Measurements from ENCODE around the gene PCMTD2. TPM values are rescaled to one million over a fixed set of nuclear protein-coding genes. Genes with fewer than 3 reads are reported as not detected.

PCMTD2 gene
- total and polyA plus RNA-seq, 2 of the 8 experiments (the other 6 are each of a cell fraction or from before 2014, with no cell fraction given) = 21.4 to 55.1 TPM

GRCh38 chr20:64247970-64248841 is 7.3 kb upstream of the PCMTD2 start (continued):
- TF ChIP-seq CHD7 (IDR thresholded peaks at IDR 0.05; ENCODE audit: insufficient replicate concordance, low read length) (no peak), SAP30 (IDR thresholded peaks at IDR 0.05; ENCODE audit: insufficient read depth, insufficient replicate concordance, low read length) (no peak), ASH2L (IDR thresholded peaks at IDR 0.05; ENCODE audit: low read length) (no peak), SP2 (IDR thresholded peaks at IDR 0.05; ENCODE audit: low read length) (no peak), YY1 (IDR thresholded peaks at IDR 0.05; ENCODE audit: low read depth, low read length) (no peak), KDM4A (IDR thresholded peaks at IDR 0.05; ENCODE audit: low read depth, low read length, severe bottlenecking) (no peak), MAX (IDR thresholded peaks at IDR 0.05) (no peak), CREB1 (IDR thresholded peaks at IDR 0.05) (no peak), MAFK (IDR thresholded peaks at IDR 0.05; ENCODE audit: low read depth, low read length) (no peak), CTBP2 (IDR thresholded peaks at IDR 0.05; ENCODE audit: borderline replicate concordance, insufficient read depth, insufficient read length, low read length) (no peak)
